ENCODE data around the gene GEN1.

The GEN1 gene

GRCh38 chr2:17753803-17754663 is at the start of gene GEN1, which contains the start of gene SMC6:
Gene GEN1 (plus strand): TSS chr2:17754138. CDS start chr2:17759944, 5,806 bp downstream.
Gene SMC6 (minus strand): TSS chr2:17753810. CDS start chr2:17745946, 7,864 bp downstream.
- peak; percentile 73 for DNase-seq

GRCh38 chr2:17706845-17707244 is 47.1 kb upstream of the GEN1 start:
- DNase-seq: no peak

- no peak for DNase-seq
Observed at GRCh38 chr2:17708501-17708900, 45.4 kb upstream of the GEN1 start.

GRCh38 chr2:17709897-17710296 is 44.0 kb upstream of the GEN1 start:
- DNase-seq: no peak

- DNase-seq: no peak
Observed at GRCh38 chr2:17710547-17711248, 43.2 kb upstream of the GEN1 start.

GRCh38 chr2:17713291-17713690 is 40.6 kb upstream of the GEN1 start:
- DNase-seq: no peak

GRCh38 chr2:17717666-17718065 is 36.3 kb upstream of the GEN1 start:
- DNase-seq: no peak

GRCh38 chr2:17718689-17719088 is 35.2 kb upstream of the GEN1 start:
- no peak for DNase-seq

- no peak for DNase-seq
Observed at GRCh38 chr2:17719562-17720371, 34.2 kb upstream of the GEN1 start.

- DNase-seq: no peak
Observed at GRCh38 chr2:17728210-17728609, 25.7 kb upstream of the GEN1 start.

- no peak for DNase-seq
Observed at GRCh38 chr2:17729880-17730279, 24.1 kb upstream of the GEN1 start.

GRCh38 chr2:17733599-17733998 is 20.3 kb upstream of the GEN1 start:
- no peak for DNase-seq

- no peak for DNase-seq
Observed at GRCh38 chr2:17735864-17736263, 18.1 kb upstream of the GEN1 start.

GRCh38 chr2:17736989-17737388 is 16.9 kb upstream of the GEN1 start:
- no peak for DNase-seq

GRCh38 chr2:17740203-17740602 is 13.7 kb upstream of the GEN1 start:
- no peak for DNase-seq

GRCh38 chr2:17747684-17748452 is 6.1 kb upstream of the GEN1 start:
- no peak for DNase-seq

- no peak for DNase-seq
Observed at GRCh38 chr2:17748745-17749144, 5.2 kb upstream of the GEN1 start.

- no peak for DNase-seq
Observed at GRCh38 chr2:17749753-17750438, 4.0 kb upstream of the GEN1 start.

GRCh38 chr2:17752246-17752645 is 1.7 kb upstream of the GEN1 start:
- no peak for DNase-seq

GRCh38 chr2:17752892-17753802 is 791 bp upstream of the GEN1 start:
- DNase-seq: peak; percentile 32
